Endothelial cell of umbilical vein (primary cell): Measurements from ENCODE around the gene DCAF17. TPM values are rescaled to one million over a fixed set of nuclear protein-coding genes. Genes with fewer than 3 reads are reported as not detected.
A peak's percentile ranks its signal among the peaks of the same experiment; 100 is the strongest.

ENCODE experiments used
- BruUV-seq: library from RNA; stranded (reverse); fragments of 400-500 nt; replicated peaks from 2 replicates; lab custom pipeline; 2021; lab: Mats Ljungman, UMichigan
- CTCF ChIA-PET: fragments of 300-600, 350-600 bp; sonication (Branson Sonifier 250); formaldehyde crosslinking; loops from one replicate; lab custom pipeline; 2021; ENCODE audit warnings: antibody characterized with exemption, inconsistent platforms; lab: Charles Lee
- POLR2A ChIA-PET: fragments of 300-600, 350-600 bp; sonication (Branson Sonifier 250); formaldehyde crosslinking; loops from one replicate; lab custom pipeline; 2021; ENCODE audit warnings: antibody characterized with exemption, inconsistent platforms; lab: Charles Lee
- DNase-seq: peaks from one replicate; pipeline ENCODE4 v3.0.0-alpha.2; 2011; ENCODE audit warnings: low read depth, low spot score
- FAIRE-seq: peaks from 2 replicates; lab custom pipeline; 2011; peaks lifted over from hg19 to GRCh38; lab: Jason Lieb, UNC
- H2AFZ ChIP-seq: 2 replicates; pipeline ENCODE4 v1.6.0; 2012; ENCODE audit warnings: low read depth, low read length, control low read depth, inconsistent platforms
- H3K27ac ChIP-seq: 2 replicates; pipeline ENCODE4 v1.5.1; 2011; ENCODE audit warnings: low read depth, mild to moderate bottlenecking, control low read depth, low read length, moderate library complexity; ENCODE audit not compliant: insufficient read depth
- H3K27me3 ChIP-seq, 2 experiments: 2 replicates each; pipeline versions ENCODE4 v1.6.0 to v1.6.1; 2011; ENCODE audit warnings: low read length in 2 of 2, mixed read lengths in 1 of 2; ENCODE audit not compliant: control insufficient read depth in 2 of 2, insufficient read depth in 2 of 2
- H3K36me3 ChIP-seq, 2 experiments: 2 replicates in 1 of 2; 3 replicates in 1 of 2; pipeline ENCODE4 v1.5.1; 2011; ENCODE audit warnings: low read length in 2 of 2, mild to moderate bottlenecking in 1 of 2, moderate library complexity in 1 of 2; ENCODE audit not compliant: control insufficient read depth in 2 of 2, insufficient read depth in 2 of 2; ENCODE audit errors: extremely low read depth in 1 of 2
- H3K4me1 ChIP-seq: 3 replicates; pipeline ENCODE4 v1.5.1; 2011; ENCODE audit warnings: mild to moderate bottlenecking, low read length; ENCODE audit not compliant: control insufficient read depth, insufficient read depth; ENCODE audit errors: extremely low read depth
- H3K4me2 ChIP-seq: 2 replicates; pipeline ENCODE4 v1.6.1; 2011; ENCODE audit warnings: low read length, control low read depth, mixed read lengths; ENCODE audit not compliant: insufficient read depth
- H3K4me3 ChIP-seq, 3 experiments: fragments of 200-600 bp in 1 of 3; sonication (generic), shearing (Covaris generic) in 1 of 3; replicated peaks in 1 of 3; 2 replicates each; pipeline ENCODE4 v1.5.1; 2011 to 2016; ENCODE audit warnings: control low read depth in 3 of 3, low read length in 3 of 3, mild to moderate bottlenecking in 2 of 3, inconsistent platforms in 1 of 3, low read depth in 1 of 3, moderate library complexity in 1 of 3; ENCODE audit not compliant: insufficient read depth in 1 of 3
- H3K79me2 ChIP-seq: 2 replicates; pipeline ENCODE4 v1.6.0; 2012; ENCODE audit warnings: low read length, inconsistent platforms; ENCODE audit not compliant: control insufficient read depth, insufficient read depth
- H3K9ac ChIP-seq: replicated peaks from 2 replicates; pipeline ENCODE3; 2011; ENCODE audit warnings: low read length, control low read depth; ENCODE audit not compliant: insufficient read depth; ENCODE audit errors: extremely low read depth
- H3K9me1 ChIP-seq: replicated peaks from 3 replicates; pipeline ENCODE4 v1.6.0; 2011; ENCODE audit warnings: mild to moderate bottlenecking, low read length; ENCODE audit not compliant: control insufficient read depth, insufficient read depth; ENCODE audit errors: extremely low read depth
- H3K9me3 ChIP-seq: replicated peaks from 2 replicates; pipeline ENCODE4 v1.5.1; 2012; ENCODE audit warnings: low read length, inconsistent platforms; ENCODE audit not compliant: control insufficient read depth, insufficient read depth
- H4K20me1 ChIP-seq: replicated peaks from 2 replicates; pipeline ENCODE3; 2011; ENCODE audit warnings: mild to moderate bottlenecking, low read length; ENCODE audit not compliant: control insufficient read depth, insufficient read depth; ENCODE audit errors: extremely low read depth
- EZH2 ChIP-seq: IDR thresholded peaks from 2 replicates; pipeline ENCODE4 v1.6.1; 2012; ENCODE audit warnings: borderline replicate concordance, low read depth, mild to moderate bottlenecking, moderate library complexity, low read length, inconsistent platforms; ENCODE audit not compliant: severe bottlenecking
- GATA2 ChIP-seq: IDR thresholded peaks from 2 replicates; pipeline ENCODE4 v1.7.0; 2011; ENCODE audit warnings: low read depth, mild to moderate bottlenecking, moderate library complexity, mixed read lengths, low read length; ENCODE audit not compliant: insufficient read length, insufficient read depth
- MAX ChIP-seq: IDR thresholded peaks from 2 replicates; pipeline ENCODE4 v1.6.1; 2011; ENCODE audit not compliant: insufficient read depth, insufficient read length
- POLR2A ChIP-seq: IDR thresholded peaks from 2 replicates; pipeline ENCODE4 v1.6.1; 2012; ENCODE audit warnings: low read depth, mild to moderate bottlenecking, control low read depth, low read length
- POLR2AphosphoS5 ChIP-seq: IDR thresholded peaks from 2 replicates; pipeline ENCODE4 v1.6.1; 2012; ENCODE audit warnings: low read depth, mild to moderate bottlenecking, control low read depth, low read length, moderate library complexity; ENCODE audit not compliant: insufficient read depth
- dilution Hi-C: fragments of 300-500 bp; cut with MboI; formaldehyde crosslinking; loops from one replicate; pipeline ENCODE4 v1.15.0; 2019; ENCODE audit warnings: low sequenced_read_pairs; ENCODE audit not compliant: extremely low pct_ligation_motif_present
- intact Hi-C: fragments of 100-400 bp; cut with micrococcal nuclease; formaldehyde crosslinking; loops from one replicate; pipeline ENCODE4 v1.10.0; 2022
- polyA plus RNA-seq, 4 experiments: library from polyadenylated mRNA; depleted of rRNA in 3 of 4; stranded (reverse) in 3 of 4; unstranded in 1 of 4; fragments of >200 nt; gene quantifications; 2 replicates each; pipeline versions ENCODE4 v1.2.1 to v1.2.3, GENCODE V29; 2011 to 2012; ENCODE audit warnings: missing spikeins in 1 of 4
- small RNA-seq: library from RNA; depleted of rRNA; stranded (forward); fragments of <200 nt; gene quantifications from one replicate; pipeline ENCODE3, GENCODE V24; 2012; ENCODE audit warnings: low replicate concordance, low read depth; ENCODE audit not compliant: insufficient read depth, insufficient read length
- total RNA-seq: library from RNA; stranded (reverse); gene quantifications from 2 replicates; pipeline ENCODE4 v1.2.3, GENCODE V29; 2021

The DCAF17 gene
- total and polyA plus RNA-seq, 2 donors (not counting 3 experiments of a cell fraction or from before 2014, with no cell fraction given), result 4.6 to 14.9 TPM

- CTCF ChIA-PET, result interaction anchor here (1.1 to 2.5 kb wide), 5 partner anchors 10 to 67 kb away, joined by 3 to 13 read pairs (median 5); partner anchors contain the start of gene CYBRD1
These were observed 97.9 kb downstream of the DCAF17 start for GRCh38 chr2:171531836-171532450.

GRCh38 chr2:171533331-171533730 lies 99.3 kb downstream of the DCAF17 start:
- ChIA-PET CTCF (interaction anchor here (0.6 kb wide), 1 partner anchor 55 kb away, joined by 3 read pairs; no protein-coding TSS in a partner anchor), POLR2A (no interaction called here)
- H3K9ac ChIP-seq, result no peak overlapping the region
- H3K79me2 ChIP-seq, result peaks cover 2% of the 10 kb centered on the region
- no peak for TF ChIP-seq GATA2
- no peak for TF ChIP-seq EZH2
- TF ChIP-seq POLR2A, result no peak
- TF ChIP-seq MAX, result no peak
- DNase-seq (no peak), FAIRE-seq (no peak)
- H3K9me1 ChIP-seq, result no peaks in the 10 kb centered on the region
- H3K4me1 ChIP-seq, result peaks cover 15% of the 10 kb centered on the region
- H3K4me2 ChIP-seq, result no peak overlapping the region
- intact Hi-C loops (no loop called here), dilution Hi-C loops (no loop called here)
- H4K20me1 ChIP-seq, result peaks cover 2% of the 10 kb centered on the region
- no peak overlapping the region for H3K27ac ChIP-seq
- no peaks in the 10 kb centered on the region for H3K9me3 ChIP-seq
- no peaks in the 10 kb centered on the region for H3K27me3 ChIP-seq
- no TSS peak for BruUV-seq
- no peak overlapping the region for H3K4me3 ChIP-seq
- H3K36me3 ChIP-seq, result no peaks in the 10 kb centered on the region
- H2AFZ ChIP-seq, result no peak overlapping the region

More at GRCh38 chr2:171531836-171532450, 97.9 kb downstream of the DCAF17 start:
- intact Hi-C loops, result loop anchor here (1.0 kb wide), 1 partner anchor 9 kb away; no protein-coding TSS in a partner anchor
- Histone ChIP-seq H3K9me1 (no peaks in the 10 kb centered on the region), H3K27ac (peak overlapping the region; percentile 67), H3K9me3 (no peaks in the 10 kb centered on the region), H3K4me2 (peak overlapping the region; percentile 86), H3K79me2 (peaks cover 2% of the 10 kb centered on the region), H3K9ac (peak overlapping the region; percentile 51), H3K27me3 (no peaks in the 10 kb centered on the region), H3K36me3 (no peaks in the 10 kb centered on the region), H4K20me1 (peaks cover 2% of the 10 kb centered on the region), H3K4me1 (peaks cover 15% of the 10 kb centered on the region), H2AFZ (no peak overlapping the region), H3K4me3 (no peak overlapping the region)
- peak; percentile 19 for DNase-seq
- POLR2A ChIA-PET, result no interaction called here
- no TSS peak for BruUV-seq
- no peak for FAIRE-seq
- dilution Hi-C loops, result no loop called here
- no peak for TF ChIP-seq MAX
- no peak for TF ChIP-seq POLR2AphosphoS5
- no peak for TF ChIP-seq POLR2A

Small RNAs within 50 kb of the gene (small RNA-seq; reads per million reads assigned to genes)
- gene AC007969.2, result not detected

Other genes with a start within 250 kb of the DCAF17 start
- 20.2 and 25.0 TPM in 2 replicates for gene METTL8, start 236 bp upstream of the DCAF17 start, total RNA-seq
- gene METTL8, start 236 bp upstream of the DCAF17 start, polyA plus RNA-seq, result 4.6 and 7.0 TPM in 2 replicates
- gene CYBRD1, start 88.2 kb downstream of the DCAF17 start, total RNA-seq, result 22.8 and 24.8 TPM in 2 replicates
- gene CYBRD1, start 88.2 kb downstream of the DCAF17 start, polyA plus RNA-seq, result 23.1 and 24.1 TPM in 2 replicates